ENCODE data around the gene KIF5C. TPM values are rescaled to one million over a fixed set of nuclear protein-coding genes. Genes with fewer than 3 reads are reported as not detected.
"Not testable (repeated sequence)": the region's sequence is repeated elsewhere in the genome, so short reads cannot be mapped to it uniquely, and the experiment has no call there.

Gene KIF5C
- total RNA-seq, 1 donor = under 0.01 TPM

DNA sequence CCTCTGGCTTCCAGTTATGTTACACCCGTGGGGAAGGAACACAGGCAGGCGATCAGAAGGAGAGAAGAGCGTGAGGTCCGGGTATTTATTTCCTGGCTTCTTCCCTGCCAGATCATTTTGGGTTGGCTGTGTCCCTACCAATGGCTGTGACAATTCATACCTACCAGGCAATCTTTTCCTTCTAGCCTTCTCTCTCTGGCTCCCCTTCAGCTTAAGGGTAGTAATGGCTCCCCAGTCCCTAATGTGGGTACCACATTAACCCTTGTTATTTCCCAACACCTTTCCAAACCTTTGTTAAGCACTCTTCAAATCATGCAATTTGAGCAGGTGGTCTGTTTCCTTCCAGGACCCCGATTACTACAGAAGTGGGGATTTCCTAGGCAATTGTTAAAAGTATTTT, 84.7 kb downstream of the KIF5C start:
- DNase-seq (ENCODE audit: low read depth in 2 of 3, low spot score in 2 of 3) = no peak

DNA sequence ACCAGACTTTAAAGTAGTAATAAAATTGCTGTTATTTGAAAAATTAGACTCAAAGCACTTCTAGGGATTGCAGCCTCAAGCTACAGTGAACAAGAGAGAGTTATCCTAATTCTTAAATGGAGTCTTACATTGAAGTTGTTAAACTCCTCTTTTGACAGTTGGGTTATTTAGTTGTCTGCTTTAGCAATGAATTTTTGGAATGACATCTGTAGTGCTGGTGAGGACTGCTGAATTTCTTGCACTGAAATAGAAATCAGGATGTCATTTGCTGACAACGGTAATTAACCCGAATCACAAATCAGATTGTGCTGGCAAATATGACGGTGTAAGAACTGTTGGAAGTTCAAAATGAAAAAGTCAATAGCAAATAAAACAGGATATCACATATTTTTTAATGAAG, 85.5 kb downstream of the KIF5C start:
- no peak for DNase-seq (ENCODE audit: low read depth in 2 of 3, low spot score in 2 of 3)

DNA sequence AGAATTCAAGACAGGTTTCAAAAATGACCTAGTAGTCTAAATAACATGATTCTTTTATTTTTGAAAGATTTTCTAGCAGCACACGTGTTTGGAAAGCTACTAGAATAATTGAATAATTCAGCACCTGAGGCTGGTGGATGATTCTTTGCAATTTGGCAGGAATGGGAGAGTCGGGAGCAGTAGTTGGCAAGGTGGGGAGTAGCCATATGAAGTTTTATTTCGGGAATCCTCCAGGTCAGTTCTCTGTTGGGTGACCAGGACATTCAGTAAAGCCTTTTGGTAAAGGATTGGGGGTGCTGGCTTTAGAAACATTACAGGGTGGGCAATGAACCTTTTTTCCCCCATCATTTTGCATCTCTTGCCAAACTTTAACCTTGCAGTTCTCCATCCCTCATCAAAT, 88.4 kb downstream of the KIF5C start:
- no peak for DNase-seq (ENCODE audit: low read depth in 2 of 3, low spot score in 2 of 3)

DNA sequence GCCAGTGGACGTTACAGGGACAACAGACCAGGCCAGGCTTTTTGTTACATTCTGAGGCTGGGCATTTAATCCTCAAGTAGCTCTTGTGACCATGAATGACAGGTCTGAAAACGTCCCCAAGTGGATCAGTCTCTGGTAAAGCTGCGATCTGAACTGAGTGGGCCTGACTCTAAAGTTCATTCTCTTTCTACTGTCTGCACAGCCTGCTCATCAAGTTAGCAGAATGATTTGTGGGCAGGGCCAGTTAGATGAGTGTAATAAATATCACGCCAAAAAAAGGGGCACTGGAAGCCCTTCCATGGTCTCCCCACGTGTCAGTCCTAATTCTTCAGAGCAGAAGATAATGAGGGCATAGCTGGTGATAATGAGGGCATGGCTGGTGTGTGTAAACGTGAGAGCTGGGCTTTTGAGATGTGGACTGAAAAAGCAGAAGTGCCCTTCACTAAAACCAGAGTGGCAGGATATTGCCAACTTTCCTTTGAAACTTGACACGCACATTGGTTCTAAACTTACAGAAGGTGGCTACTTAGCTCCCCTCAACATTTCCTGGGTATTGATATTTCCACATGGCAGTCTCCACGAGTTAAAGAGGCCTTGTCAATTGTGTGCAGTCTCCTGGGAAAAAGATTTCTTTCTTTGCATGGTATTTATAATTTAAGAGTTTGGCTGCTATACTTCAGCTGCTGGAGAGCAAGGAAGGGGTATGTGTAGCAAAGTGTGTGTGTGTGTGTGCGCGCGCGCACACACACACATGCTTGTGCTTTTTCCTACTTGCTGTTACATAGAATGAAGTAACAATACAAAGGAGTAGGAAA, 90.8 kb downstream of the KIF5C start:
- peak in 2 of 3 donors; percentile 66 to 87 for DNase-seq (ENCODE audit: low read depth in 2 of 3, low spot score in 2 of 3)

DNA sequence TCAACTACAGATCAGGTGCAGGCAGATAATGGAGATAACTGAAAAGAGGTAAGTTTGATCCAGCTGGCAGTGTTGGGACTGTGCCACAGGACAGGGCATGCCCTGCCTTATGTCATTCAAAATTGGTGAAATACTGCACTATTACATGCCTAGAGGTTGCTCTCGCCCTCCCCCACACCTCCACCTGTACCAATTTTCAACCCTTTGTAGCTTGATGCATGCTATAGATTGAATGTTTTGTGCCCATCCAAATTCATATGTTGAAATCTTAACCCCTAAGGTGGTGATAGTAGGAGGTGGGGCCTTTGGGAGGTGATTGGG, 91.4 kb downstream of the KIF5C start:
- DNase-seq (ENCODE audit: low read depth in 2 of 3, low spot score in 2 of 3) = no peak

DNA sequence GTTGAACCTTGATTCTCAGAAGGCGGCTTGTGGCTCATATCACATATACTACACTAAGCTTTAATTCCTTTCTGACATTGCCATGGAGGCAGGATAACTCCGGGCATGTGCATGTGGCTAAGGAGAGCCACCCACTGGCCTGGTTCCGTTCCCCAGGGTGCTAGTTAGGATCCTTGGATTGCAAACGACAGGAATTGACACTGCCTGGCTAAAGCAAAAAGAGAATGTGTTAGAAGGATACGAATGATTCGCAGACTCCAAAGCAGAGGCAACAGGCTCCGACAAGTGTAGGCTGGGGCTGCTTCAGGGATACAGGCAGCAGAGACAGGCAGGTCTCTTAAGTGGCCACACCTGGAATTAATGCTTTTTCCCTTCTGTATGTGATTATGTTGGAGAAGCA, 92.0 kb downstream of the KIF5C start:
- no peak for DNase-seq (ENCODE audit: low read depth in 2 of 3, low spot score in 2 of 3)

DNA sequence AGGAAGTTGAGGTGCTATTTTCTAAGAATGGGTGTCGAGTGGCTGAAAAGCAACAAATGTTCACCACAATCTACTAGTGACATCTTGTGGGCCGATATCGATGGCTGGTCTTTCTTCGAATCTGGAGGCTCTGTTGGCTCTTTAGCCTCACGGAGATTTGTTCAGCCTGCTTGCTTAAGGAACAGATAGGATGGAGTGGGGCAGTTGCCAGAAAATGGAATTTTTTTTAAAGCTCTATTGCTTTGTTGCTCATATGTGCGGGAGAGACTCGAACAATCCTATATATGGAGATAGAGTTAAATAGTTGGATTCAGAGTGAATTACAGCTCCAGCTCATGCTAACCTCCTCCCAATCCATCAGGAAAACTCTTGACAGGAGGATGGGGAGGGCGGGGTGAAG, 92.6 kb downstream of the KIF5C start:
- DNase-seq (ENCODE audit: low read depth in 2 of 3, low spot score in 2 of 3) = no peak

DNA sequence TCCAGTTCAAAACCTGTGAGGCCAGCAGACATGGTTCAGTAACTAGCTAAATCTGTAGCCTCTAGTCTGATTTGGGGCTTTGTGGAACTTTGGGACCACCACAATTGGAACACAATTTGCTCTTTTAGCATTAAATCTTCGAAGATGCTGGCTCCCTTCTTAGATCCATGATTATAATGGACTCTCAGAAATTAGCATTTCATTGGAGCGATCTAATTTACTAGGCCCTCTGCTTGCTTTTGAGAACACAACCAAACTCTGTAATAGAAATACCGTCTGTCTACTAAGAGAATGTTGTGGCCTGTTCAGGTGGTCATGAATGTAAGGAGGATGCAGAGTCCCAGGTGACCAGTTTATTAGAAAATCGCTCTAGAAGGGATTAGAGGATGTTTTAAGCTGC, 93.3 kb downstream of the KIF5C start:
- DNase-seq (ENCODE audit: low read depth in 2 of 3, low spot score in 2 of 3) = no peak

DNA sequence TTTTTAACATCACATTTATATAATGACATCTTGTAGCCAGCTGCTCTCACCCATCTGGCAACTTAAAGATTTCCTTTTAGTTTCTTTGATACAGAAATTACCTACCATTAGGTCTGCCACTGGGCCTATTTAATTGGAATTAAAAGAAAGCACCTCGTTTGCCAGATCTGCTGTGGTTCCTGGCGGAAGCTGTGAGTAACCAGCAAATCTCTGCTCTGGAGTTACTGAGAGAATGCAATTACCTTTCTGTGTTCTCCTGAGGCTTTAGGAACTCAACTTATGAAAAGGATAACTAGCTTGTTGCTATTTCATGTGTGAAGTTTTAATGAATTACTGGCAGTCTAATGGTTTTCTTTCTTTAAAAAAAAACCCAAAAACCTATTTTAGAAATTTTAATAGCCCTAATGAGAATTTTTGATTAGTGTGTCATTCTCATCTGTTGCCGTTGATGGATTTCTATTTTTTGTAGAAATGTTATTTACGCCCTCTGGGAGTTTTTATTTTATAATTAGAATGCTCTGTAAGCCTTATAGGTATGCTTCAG, 93.8 kb downstream of the KIF5C start:
- no peak for DNase-seq (ENCODE audit: low read depth in 2 of 3, low spot score in 2 of 3)

DNA sequence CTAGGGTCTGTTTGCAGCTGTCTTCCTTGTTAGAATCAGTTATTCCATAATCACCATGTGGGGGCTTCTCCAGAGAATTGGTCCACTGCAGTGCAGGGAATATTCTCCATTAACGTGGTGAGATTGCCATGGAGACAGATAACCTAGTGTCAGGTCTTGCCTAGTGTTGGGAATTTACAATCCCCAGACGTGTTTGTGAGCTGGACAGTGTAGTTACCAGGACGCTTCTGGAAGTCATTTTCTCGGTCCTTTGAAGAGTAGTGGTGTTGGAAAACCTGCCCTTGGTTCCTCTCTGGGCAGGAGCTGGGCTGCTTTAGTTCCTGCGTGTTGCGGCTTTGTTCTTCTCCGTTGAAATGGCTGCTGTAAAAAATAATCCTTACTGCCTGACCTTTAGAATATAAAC, 94.6 kb downstream of the KIF5C start:
- no peak for DNase-seq (ENCODE audit: low read depth in 2 of 3, low spot score in 2 of 3)

DNA sequence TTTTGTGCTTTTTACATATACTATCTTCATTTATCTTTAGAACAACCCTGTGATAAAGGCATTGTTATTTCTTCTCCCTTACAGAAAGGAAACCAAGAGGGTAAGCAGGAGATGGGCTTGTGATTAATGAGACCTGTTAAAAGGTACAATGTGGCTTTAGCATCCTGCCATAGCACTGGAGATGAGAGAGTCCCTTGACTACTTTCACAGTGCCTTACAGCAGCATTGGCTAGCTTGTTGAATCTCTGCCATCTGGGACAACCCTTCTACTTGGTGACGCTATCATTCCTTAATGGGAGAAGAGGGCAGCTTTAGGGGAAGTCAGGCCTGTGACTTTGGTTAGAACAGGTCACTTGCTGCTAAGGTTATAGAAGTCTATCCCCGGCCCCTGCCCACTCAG, 95.4 kb downstream of the KIF5C start:
- no peak for DNase-seq (ENCODE audit: low read depth in 2 of 3, low spot score in 2 of 3)

DNA sequence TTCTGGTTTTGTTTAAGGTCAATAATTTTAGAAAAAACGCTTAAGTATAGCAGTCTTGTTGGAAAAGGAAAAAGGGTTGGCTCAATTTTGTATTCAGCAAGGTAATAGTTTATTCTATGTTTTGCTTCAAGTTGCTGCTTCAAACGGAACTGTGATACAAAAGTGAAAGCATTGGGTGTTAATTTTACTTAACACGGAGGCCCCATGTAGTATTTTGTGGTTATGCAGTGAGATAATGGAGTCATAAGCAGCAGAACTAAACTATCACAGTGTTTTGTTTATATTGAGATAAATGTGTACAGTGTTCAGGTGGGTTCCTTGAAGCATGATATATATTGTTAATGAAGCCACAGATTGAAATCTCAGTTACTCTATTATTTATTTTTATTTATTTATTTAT, 96.5 kb downstream of the KIF5C start:
- DNase-seq (ENCODE audit: low read depth in 2 of 3, low spot score in 2 of 3) = peak in 1 of 3 donors; percentile 27

DNA sequence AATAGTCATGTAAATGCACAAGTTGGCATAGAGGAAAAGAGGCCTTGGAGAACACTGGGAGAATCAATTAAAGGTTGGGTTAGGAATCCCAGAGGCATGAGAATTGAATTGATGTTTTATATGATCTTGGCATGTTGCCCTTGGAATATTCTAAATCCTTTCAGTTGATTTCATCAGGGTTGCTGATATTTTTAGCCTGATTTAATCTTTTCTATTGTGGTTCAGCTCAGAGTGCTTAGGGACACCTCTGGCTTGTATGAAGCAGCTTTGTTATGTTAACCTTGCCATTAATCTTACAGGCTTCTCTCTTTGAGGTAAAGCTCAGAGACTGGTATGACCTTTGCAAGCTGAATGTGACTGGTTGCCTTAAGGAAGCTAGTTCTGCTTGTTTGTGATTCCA, 99.1 kb downstream of the KIF5C start:
- no peak for DNase-seq (ENCODE audit: low read depth in 2 of 3, low spot score in 2 of 3)

DNA sequence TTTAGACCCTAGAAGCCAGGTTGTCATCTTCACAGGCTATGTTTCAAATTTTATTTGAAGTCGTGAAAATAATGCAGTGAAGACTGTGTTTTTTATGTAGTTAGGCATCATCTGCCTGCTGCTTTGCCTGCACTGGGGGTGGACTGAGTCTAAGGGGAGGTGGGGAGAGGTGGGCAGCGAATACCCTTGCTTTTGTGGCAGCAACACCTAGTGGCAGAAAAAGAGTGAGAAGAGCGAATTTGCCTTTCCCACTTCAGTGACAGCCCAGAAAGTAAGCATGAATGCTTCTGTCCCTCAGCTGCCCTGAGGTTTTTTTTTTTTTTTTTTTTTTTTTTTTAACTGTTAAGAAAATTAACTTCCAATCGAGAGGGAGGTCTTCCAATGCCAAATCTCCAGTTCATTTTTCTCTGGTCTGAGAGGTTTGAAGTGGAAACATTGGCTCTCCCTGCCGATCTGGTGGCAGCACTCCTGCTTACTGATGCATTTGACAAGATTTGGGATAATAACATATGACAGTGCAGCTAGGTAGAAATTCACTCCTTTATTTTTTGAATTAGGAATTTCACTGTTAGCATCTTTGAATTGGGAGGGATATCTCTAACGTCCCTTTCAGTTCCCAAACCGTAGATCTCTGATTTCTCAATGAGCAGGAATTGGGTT, 103.1 kb downstream of the KIF5C start:
- DNase-seq (ENCODE audit: low read depth in 2 of 3, low spot score in 2 of 3) = peak in 1 of 3 donors; percentile 28

DNA sequence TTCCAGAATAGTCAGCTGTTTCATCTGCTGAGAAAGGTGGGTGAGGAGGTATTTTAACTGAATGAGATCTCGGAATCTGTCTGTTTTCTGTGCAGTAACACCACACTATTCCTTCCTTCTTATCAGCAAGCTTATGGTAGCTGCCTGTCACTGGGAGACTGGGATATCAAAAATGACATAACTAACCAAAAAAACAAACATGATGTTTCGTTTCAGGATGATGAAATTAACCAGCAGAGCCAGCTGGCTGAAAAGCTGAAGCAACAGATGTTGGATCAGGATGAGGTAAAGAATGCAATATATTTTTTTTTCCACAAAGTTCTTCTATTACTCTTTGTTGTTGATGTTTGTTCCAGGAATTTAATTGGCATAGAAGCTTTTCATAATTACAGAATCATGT, 103.7 kb downstream of the KIF5C start:
- no peak for DNase-seq (ENCODE audit: low read depth in 2 of 3, low spot score in 2 of 3)

DNA sequence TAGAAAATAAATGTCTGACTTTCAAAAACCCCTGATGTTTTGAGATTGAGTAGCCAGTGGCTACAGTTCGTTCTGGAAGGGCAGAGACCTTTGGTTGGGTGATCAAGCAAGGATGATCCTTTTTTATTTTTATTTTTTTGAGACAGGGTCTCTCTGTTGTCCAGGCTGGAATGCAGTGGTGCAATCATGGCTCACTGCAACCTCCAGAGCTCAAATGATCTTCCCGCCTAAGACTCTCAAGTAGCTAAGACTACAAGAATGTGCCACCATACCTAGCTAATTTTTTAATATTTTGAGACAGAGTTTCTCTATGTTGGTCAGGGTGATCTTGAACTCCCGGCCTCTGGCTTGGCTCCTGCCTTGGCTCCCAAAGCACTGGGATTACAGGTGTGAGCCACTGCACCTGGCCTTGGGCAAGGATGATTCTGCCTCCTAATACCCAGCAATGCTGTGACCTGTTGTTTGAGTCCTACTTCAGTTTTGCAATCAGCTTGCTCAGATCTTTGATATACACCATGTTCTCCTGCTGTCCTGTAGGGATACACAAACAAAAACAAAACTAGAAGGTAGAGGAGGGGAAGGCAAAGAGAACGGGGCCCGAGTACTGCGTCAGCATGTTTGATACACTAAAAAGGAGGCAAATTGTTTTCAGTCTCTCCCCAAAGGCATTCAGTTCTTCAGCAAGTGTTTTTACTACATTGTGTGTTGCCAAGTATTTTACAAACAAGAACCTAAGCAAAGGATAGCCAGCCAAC, 104.3 kb downstream of the KIF5C start:
- DNase-seq (ENCODE audit: low read depth in 2 of 3, low spot score in 2 of 3) = no peak

DNA sequence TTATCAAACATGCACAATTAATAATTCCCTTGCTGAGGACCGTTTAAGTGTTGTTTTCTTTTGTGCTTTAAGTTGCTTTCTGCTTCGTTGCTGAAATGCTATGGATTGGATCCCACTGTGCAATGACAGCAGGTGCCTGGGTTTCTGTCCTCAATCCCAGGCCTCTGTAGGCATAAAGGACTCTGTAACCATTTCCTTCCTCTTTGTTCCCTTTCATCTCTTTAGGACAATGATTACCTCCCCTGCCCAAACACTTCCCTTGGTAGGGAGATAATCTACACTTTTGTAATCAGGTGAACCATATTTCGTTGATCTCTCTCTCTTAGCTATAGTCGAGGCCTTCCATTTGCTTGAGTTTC, 104.9 kb downstream of the KIF5C start:
- no peak for DNase-seq (ENCODE audit: low read depth in 2 of 3, low spot score in 2 of 3)

DNA sequence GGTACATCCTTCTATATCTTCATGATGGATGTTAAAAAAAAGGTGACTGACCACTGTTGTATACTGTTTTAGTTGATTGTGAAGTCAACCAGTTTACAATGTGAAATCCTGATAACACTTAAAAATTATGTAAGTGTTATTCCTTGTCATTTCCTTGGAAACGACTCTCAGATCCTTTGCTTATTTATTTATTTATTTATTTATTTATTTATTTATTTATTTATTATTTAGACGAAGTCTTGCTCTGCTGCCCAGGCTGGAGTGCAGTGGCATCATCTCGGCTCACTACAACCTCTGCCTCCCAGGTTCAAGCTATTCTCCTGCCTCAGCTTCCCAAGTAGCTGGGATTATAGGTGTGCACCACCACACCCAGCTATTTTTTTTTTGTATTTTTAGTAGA, 105.5 kb downstream of the KIF5C start:
- not testable (repeated sequence) for DNase-seq (ENCODE audit: low read depth in 2 of 3, low spot score in 2 of 3)

DNA sequence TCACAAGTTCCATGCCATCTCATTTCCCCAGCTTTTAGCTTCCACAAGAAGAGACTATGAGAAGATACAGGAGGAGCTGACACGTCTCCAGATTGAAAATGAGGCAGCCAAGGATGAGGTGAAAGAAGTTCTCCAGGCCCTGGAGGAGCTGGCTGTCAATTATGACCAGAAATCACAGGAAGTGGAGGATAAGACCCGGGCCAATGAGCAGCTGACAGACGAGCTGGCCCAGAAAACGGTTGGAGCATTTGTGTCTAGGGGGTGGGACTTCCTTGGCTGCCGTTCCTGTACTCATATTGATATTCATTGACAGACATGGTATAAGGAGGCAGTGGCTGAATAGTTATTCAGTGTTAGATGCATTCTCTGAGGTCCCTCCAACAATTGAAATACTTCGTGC, 106.3 kb downstream of the KIF5C start:
- no peak for DNase-seq (ENCODE audit: low read depth in 2 of 3, low spot score in 2 of 3)

DNA sequence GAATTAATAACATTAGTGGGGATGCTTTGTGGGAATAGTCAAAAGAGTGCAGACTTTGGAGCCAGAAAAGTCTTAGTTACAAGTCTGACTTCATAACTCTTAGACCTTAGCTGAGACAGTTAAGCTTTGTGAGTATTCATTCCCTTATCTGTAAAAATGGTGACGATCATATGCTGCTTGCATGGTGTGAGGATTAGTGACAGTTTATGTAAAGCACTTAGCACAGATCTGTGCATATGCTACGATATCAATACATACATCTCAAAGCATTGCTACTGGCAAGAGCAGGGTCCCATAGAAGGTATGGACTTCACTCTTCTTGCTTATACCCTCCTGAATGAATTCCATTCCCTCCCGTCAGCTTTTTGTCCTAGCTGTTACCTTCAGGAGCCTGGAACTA, 106.8 kb downstream of the KIF5C start:
- no peak for DNase-seq (ENCODE audit: low read depth in 2 of 3, low spot score in 2 of 3)

DNA sequence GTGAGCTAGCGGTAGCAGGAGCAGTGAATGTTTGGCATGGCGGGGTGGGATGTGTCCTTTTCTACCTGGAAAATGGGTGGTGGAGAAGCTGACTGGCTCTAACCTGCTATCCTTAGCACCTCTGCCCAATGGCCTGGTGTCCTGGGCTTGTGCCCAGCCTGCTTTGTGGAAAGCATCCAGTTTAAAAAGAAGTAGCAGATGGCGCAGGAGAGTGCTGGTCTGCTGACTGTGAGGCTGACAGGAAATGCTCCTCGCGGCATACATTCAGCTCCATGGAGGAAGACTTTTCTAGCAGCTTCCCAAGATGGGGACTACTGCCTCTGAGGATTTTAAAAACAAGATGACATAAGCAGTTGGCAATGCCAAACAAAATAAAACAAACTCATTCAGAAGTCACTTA, 107.3 kb downstream of the KIF5C start:
- no peak for DNase-seq (ENCODE audit: low read depth in 2 of 3, low spot score in 2 of 3)

DNA sequence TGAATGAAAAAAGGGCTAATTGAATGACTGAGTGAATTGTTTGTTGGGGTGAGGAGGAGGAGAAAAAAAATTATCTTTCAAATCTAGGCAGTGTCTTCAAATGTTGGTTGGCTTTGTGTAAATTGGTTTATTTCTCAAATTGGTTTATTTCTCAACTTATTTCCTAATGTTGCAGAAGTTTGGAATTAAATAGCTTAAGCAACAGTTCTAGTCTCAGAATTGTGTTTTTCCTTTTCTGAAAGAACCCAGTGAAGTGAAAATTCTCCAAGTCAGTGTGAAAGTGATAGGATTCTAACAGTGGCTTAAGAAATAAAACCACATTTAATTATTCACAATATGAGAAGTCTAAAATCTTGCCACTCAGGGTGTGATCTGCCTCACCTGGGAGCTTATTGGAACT, 108.9 kb downstream of the KIF5C start:
- DNase-seq (ENCODE audit: low read depth in 2 of 3, low spot score in 2 of 3) = no peak

All from hematopoietic multipotent progenitor cell (in vitro differentiated cells).